GM19467 (cell line): ENCODE data around the gene TMEM253.

ENCODE experiments used
- ATAC-seq: cut with Tn5 transposase; IDR thresholded peaks from one replicate; pipeline ENCODE4 v1.9.1; 2021; ENCODE audit warnings: mild to moderate bottlenecking, moderate library complexity; ENCODE audit not compliant: unreplicated experiment

The TMEM253 gene

GRCh38 chr14:21070610-21071224, 30.1 kb upstream of the TMEM253 start:
- ATAC-seq = no peak

GRCh38 chr14:21071225-21072030, 29.4 kb upstream of the TMEM253 start:
- ATAC-seq = peak; percentile 70

- no peak for ATAC-seq
These were observed 28.8 kb upstream of the TMEM253 start for GRCh38 chr14:21072031-21072473.

DNA sequence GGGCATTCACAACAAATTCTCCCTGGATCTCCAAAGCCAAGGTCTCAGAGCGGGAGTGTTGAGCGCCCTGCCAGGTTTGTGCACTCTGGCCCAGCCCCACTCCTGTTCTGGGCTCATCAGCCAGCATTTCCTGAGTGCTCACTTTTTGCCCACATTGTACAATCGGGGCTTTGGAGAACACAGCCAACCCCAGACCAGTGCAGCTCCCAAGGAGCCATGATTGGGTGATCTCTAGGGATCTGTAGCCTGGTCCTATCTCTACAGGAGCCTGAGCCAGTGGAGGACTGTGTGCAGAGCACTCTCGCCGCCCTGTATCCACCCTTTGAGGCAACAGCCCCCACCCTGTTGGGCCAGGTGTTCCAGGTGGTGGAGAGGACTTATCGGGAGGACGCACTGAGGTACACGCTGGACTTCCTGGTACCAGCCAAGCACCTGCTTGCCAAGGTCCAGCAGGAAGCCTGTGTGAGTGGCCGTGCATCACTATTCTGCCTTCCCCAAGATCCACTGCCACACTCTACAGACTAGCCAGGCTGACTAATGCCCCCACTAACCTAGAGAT, 28.0 kb upstream of the TMEM253 start:
- no peak for ATAC-seq

DNA sequence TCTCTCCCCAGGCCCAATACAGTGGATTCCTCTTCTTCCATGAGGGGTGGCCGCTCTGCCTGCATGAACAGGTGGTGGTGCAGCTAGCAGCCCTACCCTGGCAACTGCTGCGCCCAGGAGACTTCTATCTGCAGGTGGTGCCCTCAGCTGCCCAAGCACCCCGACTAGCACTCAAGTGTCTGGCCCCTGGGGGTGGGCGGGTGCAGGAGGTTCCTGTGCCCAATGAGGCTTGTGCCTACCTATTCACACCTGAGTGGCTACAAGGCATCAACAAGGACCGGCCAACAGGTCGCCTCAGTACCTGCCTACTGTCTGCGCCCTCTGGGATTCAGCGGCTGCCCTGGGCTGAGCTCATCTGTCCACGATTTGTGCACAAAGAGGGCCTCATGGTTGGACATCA, 26.9 kb upstream of the TMEM253 start:
- ATAC-seq = no peak

DNA sequence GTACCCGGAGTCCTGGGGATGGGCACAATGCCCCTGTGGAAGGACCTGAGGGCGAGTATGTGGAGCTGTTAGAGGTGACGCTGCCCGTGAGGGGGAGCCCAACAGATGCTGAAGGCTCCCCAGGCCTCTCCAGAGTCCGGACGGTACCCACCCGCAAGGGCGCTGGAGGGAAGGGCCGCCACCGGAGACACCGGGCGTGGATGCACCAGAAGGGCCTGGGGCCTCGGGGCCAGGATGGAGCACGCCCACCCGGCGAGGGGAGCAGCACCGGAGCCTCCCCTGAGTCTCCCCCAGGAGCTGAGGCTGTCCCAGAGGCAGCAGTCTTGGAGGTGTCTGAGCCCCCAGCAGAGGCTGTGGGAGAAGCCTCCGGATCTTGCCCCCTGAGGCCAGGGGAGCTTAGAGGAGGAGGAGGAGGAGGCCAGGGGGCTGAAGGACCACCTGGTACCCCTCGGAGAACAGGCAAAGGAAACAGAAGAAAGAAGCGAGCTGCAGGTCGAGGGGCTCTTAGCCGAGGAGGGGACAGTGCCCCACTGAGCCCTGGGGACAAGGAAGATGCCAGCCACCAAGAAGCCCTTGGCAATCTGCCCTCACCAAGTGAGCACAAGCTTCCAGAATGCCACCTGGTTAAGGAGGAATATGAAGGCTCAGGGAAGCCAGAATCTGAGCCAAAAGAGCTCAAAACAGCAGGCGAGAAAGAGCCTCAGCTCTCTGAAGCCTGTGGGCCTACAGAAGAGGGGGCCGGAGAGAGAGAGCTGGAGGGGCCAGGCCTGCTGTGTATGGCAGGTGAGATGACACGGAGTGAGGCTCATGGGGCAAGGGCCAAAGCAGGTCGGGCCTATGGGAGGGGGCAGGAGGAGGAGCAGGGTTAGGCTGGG, 26.2 kb upstream of the TMEM253 start:
- ATAC-seq = no peak

- no peak for ATAC-seq
These were observed 25.0 kb upstream of the TMEM253 start for GRCh38 chr14:21075719-21076437.

GRCh38 chr14:21077672-21078071, 23.2 kb upstream of the TMEM253 start:
- ATAC-seq = no peak

DNA sequence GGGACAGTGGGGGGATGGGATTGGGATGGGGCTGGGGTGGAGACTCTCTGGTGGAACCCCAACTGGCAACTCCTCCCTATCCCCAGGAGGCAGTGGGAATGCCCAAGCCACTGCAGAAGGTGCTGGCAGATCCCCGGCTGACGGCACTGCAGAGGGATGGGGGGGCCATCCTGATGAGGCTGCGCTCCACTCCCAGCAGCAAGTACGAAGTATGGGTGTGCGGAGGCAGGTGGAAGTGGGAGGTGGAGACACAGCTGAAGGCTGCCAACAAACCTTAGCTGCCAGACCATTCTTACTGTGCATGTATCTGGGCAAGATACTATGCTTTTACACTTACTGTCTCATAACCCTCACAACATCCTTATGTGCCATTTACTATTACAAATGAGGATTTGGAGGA, 22.6 kb upstream of the TMEM253 start:
- ATAC-seq = no peak

DNA sequence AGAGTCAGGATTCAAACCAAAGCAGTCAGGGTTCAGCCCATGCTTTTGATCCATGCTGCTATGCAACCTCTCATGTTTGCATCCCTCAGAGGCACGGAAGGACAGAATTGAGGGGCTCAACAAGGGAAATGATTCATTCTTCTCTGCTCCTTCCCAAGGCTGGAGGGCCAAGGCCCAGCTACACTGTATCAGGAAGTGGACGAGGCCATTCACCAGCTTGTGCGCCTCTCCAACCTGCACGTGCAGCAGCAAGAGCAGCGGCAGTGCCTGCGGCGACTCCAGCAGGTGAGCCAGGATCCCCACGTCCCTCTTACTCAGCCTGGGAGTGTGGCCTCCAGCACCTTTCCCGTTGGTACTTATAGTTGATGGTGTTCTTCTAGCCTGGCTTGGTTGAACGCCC, 22.1 kb upstream of the TMEM253 start:
- no peak for ATAC-seq

DNA sequence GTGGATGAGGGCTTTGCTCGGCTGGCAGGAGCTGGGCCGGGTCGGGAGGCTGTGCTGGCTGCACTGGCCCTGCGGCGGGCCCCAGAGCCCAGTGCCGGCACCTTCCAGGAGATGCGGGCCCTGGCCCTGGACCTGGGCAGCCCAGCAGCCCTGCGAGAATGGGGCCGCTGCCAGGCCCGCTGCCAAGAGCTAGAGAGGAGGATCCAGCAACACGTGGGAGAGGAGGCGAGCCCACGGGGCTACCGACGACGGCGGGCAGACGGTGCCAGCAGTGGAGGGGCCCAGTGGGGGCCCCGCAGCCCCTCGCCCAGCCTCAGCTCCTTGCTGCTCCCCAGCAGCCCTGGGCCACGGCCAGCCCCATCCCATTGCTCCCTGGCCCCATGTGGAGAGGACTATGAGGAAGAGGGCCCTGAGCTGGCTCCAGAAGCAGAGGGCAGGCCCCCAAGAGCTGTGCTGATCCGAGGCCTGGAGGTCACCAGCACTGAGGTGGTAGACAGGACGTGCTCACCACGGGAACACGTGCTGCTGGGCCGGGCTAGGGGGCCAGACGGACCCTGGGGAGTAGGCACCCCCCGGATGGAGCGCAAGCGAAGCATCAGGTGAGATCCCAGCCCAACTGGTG, 19.2 kb upstream of the TMEM253 start:
- ATAC-seq = no peak

- ATAC-seq = no peak
These were observed 17.1 kb upstream of the TMEM253 start for GRCh38 chr14:21083565-21084325.

- ATAC-seq = no peak
These were observed 16.5 kb upstream of the TMEM253 start for GRCh38 chr14:21084396-21084795.

GRCh38 chr14:21084998-21085853, 15.6 kb upstream of the TMEM253 start:
- no peak for ATAC-seq

DNA sequence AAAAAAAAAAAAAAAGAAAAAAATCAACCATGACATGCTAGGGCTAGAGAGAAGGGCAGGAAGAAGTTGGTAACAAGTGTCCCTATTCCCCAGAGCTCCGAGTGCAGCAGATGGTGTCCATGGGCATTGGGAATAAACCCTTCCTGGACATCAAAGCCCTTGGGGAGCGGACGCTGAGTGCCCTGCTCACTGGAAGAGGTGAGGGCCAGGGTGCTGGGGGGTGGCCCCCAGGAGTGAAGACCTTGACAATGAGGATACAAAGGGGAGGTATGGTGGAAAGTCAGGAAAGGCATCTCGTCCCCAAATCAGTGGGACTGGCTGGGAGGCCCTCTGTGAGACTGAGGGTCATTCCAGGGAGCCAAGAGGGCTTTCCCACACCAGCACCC, 14.0 kb upstream of the TMEM253 start:
- ATAC-seq = no peak

DNA sequence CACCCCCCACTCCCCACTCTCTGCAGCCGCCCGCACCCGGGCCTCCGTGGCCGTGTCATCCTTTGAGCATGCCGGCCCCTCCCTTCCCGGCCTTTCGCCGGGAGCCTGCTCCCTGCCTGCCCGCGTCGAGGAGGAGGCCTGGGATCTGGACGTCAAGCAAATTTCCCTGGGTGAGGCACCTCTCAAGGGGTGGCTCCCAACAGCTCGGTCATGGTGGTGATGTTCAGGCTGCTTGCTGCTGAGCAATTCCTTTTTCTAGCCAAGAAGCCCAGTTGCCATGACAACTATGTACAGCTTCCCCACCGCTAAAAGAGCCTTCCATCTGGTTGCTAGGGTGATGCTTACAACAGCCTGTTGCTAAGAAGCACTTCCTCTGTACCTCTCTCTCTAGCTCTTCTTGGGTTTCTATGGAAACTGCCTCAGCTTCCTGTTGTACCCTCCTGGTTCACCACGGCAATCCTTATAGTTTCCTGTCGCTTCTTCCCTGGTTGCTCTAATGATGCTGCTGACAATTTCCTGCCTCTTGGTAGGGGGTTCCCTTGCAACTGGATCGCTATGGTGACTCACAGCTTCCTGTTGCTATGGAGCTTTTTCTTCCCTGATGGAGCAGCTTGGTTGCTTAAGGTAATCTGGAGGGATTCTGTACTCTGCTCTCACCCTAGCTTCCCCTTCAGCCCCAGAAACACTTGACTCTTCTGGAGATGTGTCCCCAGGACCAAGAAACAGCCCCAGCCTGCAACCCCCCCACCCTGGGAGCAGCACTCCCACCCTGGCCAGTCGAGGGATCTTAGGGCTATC, 13.4 kb upstream of the TMEM253 start:
- no peak for ATAC-seq

DNA sequence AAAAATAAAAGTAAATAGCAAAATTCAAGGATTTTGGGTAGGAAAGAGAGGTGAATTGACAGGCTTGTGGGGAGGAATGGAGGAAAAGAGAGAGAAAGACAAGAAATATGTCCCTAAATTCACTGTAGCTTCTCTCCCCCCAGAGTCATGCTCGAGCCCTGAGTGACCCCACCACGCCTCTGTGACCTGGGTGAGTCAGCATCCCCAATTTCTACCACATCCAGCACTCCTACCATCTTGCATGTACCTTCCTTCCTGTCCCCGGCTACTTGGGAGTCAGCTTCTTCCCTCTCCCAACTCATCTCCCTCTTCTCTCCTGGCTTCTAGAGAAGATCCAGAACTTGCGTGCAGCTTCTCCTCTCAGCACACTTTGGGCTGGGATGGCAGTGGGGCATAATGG, 12.2 kb upstream of the TMEM253 start:
- ATAC-seq = no peak

DNA sequence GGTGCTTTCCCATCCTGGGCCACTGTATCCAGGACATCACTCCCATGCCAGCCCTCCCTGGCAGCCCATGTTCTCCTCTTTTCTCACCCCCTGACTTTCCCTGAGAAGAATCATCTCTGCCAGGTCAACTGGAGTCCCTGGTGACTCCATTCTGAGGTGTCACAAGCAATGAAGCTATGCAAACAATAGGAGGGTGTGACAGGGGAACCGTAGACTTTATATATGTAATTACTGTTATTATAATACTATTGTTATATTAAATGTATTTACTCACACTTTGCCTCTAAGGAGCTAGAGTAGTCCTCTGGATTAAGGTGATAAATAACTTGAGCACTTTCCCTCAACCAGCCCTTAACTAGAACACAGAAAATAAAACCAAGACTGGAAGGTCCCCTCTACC, 11.6 kb upstream of the TMEM253 start:
- no peak for ATAC-seq
